ENCODE data around the gene PCBP3.

DNA sequence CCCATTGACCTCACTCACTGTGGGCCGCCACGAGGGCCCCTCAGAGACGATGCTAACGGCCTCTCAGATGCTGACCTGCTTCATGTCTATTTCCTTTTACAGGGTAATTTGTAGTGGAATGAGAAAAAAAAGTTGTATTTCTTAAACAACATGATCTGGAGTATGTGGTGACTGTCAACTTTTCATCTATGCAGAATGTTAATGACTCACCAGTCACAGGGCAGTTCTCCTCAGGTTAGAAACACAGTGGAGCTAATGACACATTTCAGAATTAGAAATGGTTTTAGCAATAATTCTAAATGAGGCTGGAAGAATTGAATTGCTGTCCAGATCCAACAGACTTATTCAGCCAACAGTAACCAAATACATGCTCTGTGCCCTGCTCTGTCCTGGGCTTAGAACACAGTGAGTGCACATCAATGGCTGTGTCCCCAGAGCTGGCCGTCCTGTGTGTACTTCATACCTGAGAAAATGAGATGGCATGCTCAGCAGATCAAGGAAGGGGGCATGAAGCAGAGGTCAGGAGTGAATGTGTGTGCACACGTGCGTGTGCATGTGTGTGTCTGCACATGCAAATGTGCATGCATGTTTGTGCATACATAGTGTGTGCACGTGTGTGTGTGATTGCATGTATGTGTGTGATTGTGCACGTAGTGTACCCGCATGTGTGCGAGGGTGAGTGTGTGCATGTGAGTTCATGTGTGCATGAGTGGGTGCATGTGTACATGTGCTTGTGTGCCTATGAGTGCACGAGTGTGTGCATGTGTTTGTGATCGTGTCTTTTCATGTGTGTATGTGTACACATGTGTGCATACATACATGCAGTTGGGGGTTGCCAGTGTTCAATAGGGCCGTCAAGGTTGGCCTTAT is 145.3 kb downstream of the PCBP3 start:
- TF ChIP-seq, protein P1, sequence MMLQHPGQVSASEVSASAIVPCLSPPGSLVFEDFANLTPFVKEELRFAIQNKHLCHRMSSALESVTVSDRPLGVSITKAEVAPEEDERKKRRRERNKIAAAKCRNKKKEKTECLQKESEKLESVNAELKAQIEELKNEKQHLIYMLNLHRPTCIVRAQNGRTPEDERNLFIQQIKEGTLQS (IDR thresholded peaks at IDR 0.05), result no peak
- TF ChIP-seq, protein P2, sequence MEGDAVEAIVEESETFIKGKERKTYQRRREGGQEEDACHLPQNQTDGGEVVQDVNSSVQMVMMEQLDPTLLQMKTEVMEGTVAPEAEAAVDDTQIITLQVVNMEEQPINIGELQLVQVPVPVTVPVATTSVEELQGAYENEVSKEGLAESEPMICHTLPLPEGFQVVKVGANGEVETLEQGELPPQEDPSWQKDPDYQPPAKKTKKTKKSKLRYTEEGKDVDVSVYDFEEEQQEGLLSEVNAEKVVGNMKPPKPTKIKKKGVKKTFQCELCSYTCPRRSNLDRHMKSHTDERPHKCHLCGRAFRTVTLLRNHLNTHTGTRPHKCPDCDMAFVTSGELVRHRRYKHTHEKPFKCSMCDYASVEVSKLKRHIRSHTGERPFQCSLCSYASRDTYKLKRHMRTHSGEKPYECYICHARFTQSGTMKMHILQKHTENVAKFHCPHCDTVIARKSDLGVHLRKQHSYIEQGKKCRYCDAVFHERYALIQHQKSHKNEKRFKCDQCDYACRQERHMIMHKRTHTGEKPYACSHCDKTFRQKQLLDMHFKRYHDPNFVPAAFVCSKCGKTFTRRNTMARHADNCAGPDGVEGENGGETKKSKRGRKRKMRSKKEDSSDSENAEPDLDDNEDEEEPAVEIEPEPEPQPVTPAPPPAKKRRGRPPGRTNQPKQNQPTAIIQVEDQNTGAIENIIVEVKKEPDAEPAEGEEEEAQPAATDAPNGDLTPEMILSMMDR (IDR thresholded peaks at IDR 0.05; ENCODE audit: low read depth, low read length, missing input control), result no peak
- TF ChIP-seq, protein P3, sequence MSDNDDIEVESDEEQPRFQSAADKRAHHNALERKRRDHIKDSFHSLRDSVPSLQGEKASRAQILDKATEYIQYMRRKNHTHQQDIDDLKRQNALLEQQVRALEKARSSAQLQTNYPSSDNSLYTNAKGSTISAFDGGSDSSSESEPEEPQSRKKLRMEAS (IDR thresholded peaks at IDR 0.05), result no peak
